Measurements from ENCODE around the gene TBC1D14. TPM values are rescaled to one million over a fixed set of nuclear protein-coding genes. Genes with fewer than 3 reads are reported as not detected.

TBC1D14 gene
- total and polyA plus RNA-seq, 9 of the 15 experiments (the other 6 are each of a cell fraction or from before 2014, with no cell fraction given) = 2.1 to 59.6 (median 44.8) TPM

GRCh38 chr4:7067452-7068278, 158.0 kb downstream of the TBC1D14 start, which contains the start of gene GRPEL1 (continued):
- TF ChIP-seq, protein P1, sequence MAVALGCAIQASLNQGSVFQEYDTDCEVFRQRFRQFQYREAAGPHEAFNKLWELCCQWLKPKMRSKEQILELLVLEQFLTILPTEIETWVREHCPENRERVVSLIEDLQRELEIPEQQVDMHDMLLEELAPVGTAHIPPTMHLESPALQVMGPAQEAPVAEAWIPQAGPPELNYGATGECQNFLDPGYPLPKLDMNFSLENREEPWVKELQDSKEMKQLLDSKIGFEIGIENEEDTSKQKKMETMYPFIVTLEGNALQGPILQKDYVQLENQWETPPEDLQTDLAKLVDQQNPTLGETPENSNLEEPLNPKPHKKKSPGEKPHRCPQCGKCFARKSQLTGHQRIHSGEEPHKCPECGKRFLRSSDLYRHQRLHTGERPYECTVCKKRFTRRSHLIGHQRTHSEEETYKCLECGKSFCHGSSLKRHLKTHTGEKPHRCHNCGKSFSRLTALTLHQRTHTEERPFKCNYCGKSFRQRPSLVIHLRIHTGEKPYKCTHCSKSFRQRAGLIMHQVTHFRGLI (CRISPR knock-in tag; IDR thresholded peaks at IDR 0.05) = no peak
- TF ChIP-seq PPARD (CRISPR knock-in tag; IDR thresholded peaks at IDR 0.05) = no peak
- TF ChIP-seq RBM15 (IDR thresholded peaks at IDR 0.05; ENCODE audit: insufficient read depth, low read length) = no peak
- no peak for TF ChIP-seq YBX1 (IDR thresholded peaks at IDR 0.05)
- peak; percentile 39 to 57; a peak in 1 of 4 replicates for TF ChIP-seq NONO (IDR thresholded peaks at IDR 0.05; ENCODE audit: low read depth in 2 of 2, low read length in 1 of 2)
- no peak for TF ChIP-seq RHOXF2B (CRISPR knock-in tag; conservative IDR thresholded peaks at IDR 0.05)
- TF ChIP-seq RUNX1 (IDR thresholded peaks at IDR 0.05; ENCODE audit: low read depth) = no peak
- no peak for TF ChIP-seq ZNF695 (CRISPR knock-in tag; IDR thresholded peaks at IDR 0.05)
- TF ChIP-seq TCF15 (CRISPR knock-in tag; IDR thresholded peaks at IDR 0.05) = no peak
- TF ChIP-seq KDM4B (IDR thresholded peaks at IDR 0.05; ENCODE audit: borderline replicate concordance in 2 of 2, low read depth in 1 of 2) = no peak
- TF ChIP-seq FOXJ2 (tag; IDR thresholded peaks at IDR 0.05) = no peak
- no peak for TF ChIP-seq DMBX1 (CRISPR knock-in tag; IDR thresholded peaks at IDR 0.05; ENCODE audit: borderline replicate concordance)
- TF ChIP-seq NFXL1 (CRISPR knock-in tag; IDR thresholded peaks at IDR 0.05) = no peak
- TF ChIP-seq ZNF175 (CRISPR knock-in tag; IDR thresholded peaks at IDR 0.05; ENCODE audit: low read depth) = no peak
- peak; percentile 4; the same call in 1 of the 2 replicates for TF ChIP-seq JUN (IDR thresholded peaks at IDR 0.05; ENCODE audit: borderline replicate concordance, low read depth, low read length)
- TF ChIP-seq JUN (CRISPR knock-in tag; IDR thresholded peaks at IDR 0.05; ENCODE audit: borderline replicate concordance) = 0 out of 2 replicates have a peak, but pooled peaks have one; percentile 16
- TF ChIP-seq, protein P2, sequence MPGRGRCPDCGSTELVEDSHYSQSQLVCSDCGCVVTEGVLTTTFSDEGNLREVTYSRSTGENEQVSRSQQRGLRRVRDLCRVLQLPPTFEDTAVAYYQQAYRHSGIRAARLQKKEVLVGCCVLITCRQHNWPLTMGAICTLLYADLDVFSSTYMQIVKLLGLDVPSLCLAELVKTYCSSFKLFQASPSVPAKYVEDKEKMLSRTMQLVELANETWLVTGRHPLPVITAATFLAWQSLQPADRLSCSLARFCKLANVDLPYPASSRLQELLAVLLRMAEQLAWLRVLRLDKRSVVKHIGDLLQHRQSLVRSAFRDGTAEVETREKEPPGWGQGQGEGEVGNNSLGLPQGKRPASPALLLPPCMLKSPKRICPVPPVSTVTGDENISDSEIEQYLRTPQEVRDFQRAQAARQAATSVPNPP (IDR thresholded peaks at IDR 0.05; ENCODE audit: borderline replicate concordance, insufficient read depth, insufficient read length) = no peak
- no peak for TF ChIP-seq SOX6 (IDR thresholded peaks at IDR 0.05)
- no peak for TF ChIP-seq HINFP (tag; conservative IDR thresholded peaks at IDR 0.05; ENCODE audit: low read depth)
- TF ChIP-seq SAFB2 (IDR thresholded peaks at IDR 0.05; ENCODE audit: borderline replicate concordance, low read depth, low read length, severe bottlenecking) = no peak
- TF ChIP-seq ZNF699 (CRISPR knock-in tag; IDR thresholded peaks at IDR 0.05; ENCODE audit: insufficient replicate concordance) = no peak
- TF ChIP-seq JUNB (CRISPR knock-in tag; conservative IDR thresholded peaks at IDR 0.05) = no peak
- TF ChIP-seq FOXJ3 (CRISPR knock-in tag; IDR thresholded peaks at IDR 0.05) = no peak
- TF ChIP-seq ARID1B (IDR thresholded peaks at IDR 0.05) = no peak

Data from K562 (cell line).